MM.1S (cell line): ENCODE data around the gene AP2A2.

ENCODE experiments used
- EZH2phosphoT487 ChIP-seq: fragments of 300-600 bp; sonication (generic); IDR thresholded peaks from 2 replicates; pipeline ENCODE4 v1.6.1; 2018; ENCODE audit warnings: antibody characterized with exemption, low read length
- TF ChIP-seq, protein P1 (sequence below): fragments of 300-600 bp; sonication (generic); IDR thresholded peaks from 2 replicates; pipeline ENCODE4 v1.5.1; 2016; ENCODE audit warnings: antibody characterized with exemption, low read length, mixed read lengths

- TF ChIP-seq, protein P1, sequence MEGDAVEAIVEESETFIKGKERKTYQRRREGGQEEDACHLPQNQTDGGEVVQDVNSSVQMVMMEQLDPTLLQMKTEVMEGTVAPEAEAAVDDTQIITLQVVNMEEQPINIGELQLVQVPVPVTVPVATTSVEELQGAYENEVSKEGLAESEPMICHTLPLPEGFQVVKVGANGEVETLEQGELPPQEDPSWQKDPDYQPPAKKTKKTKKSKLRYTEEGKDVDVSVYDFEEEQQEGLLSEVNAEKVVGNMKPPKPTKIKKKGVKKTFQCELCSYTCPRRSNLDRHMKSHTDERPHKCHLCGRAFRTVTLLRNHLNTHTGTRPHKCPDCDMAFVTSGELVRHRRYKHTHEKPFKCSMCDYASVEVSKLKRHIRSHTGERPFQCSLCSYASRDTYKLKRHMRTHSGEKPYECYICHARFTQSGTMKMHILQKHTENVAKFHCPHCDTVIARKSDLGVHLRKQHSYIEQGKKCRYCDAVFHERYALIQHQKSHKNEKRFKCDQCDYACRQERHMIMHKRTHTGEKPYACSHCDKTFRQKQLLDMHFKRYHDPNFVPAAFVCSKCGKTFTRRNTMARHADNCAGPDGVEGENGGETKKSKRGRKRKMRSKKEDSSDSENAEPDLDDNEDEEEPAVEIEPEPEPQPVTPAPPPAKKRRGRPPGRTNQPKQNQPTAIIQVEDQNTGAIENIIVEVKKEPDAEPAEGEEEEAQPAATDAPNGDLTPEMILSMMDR = no peak
- no peak for TF ChIP-seq EZH2phosphoT487
Measured at GRCh38 chr11:897253-898142, 28.2 kb upstream of the AP2A2 start.
